Fibroblast of lung (primary cell): ENCODE data around the gene LHX4.

Experiments used
- CTCF ChIP-seq, 2 donors: IDR thresholded peaks in 1 of 2; conservative IDR thresholded peaks in 1 of 2; 1 replicate in 1 of 2; 2 replicates in 1 of 2; pipeline ENCODE4 v1.5.1; 2011 to 2012; ENCODE audit warnings: low read length in 2 of 2, control low read depth in 1 of 2, inconsistent platforms in 1 of 2, low read depth in 1 of 2, mild to moderate bottlenecking in 1 of 2
- EZH2 ChIP-seq: IDR thresholded peaks from 2 replicates; pipeline ENCODE4 v1.5.1; 2012; ENCODE audit warnings: low read length, control low read depth, mild to moderate bottlenecking; ENCODE audit errors: missing control alignments

- TF ChIP-seq CTCF (conservative IDR thresholded peaks at IDR 0.05 in 1 of 2, IDR thresholded peaks at IDR 0.05 in 1 of 2; ENCODE audit: low read depth in 1 of 2, low read length in 2 of 2) (no peak), EZH2 (no peak)
These were observed 80.0 kb downstream of the LHX4 start for GRCh38 chr1:180310095-180310494.
